Body of pancreas (tissue), 4 donors: Measurements from ENCODE around the gene ADAP2.

Experiments
- POLR2A ChIP-seq, 3 donors: fragments of 450-650 bp; IDR thresholded peaks; one replicate each; pipeline ENCODE4 v1.6.1; 2016; ENCODE audit warnings: antibody characterized with exemption in 3 of 3, mild to moderate bottlenecking in 2 of 3
- TF ChIP-seq, protein P1 (sequence below), 7 experiments: fragments of 450-650 bp in 4 of 7; fragments of 200-600 bp in 3 of 7; sonication (generic) in 3 of 7; IDR thresholded peaks; one replicate each; pipeline ENCODE4 v1.5.1; 2016 to 2019; ENCODE audit warnings: antibody characterized with exemption in 7 of 7

DNA sequence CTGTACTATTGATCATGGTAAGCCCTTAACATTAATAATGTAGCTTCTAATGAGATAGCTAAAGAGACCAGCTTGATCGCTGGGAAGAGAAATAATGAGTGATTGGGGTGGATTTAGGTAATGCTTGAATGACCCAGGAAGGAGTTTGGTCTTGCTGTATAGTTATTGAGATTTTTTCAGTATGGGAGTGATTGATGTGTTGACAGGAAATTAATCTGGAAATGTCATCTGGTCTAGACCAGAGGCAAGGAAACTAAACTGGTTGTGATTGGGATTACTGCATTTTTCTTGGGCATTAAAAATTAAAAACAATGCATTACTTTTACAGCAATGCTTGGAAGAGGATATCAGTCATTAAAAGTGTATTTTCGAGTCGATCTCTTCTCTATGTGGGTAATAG, 27.5 kb upstream of the ADAP2 start:
- no peak for TF ChIP-seq POLR2A (IDR thresholded peaks at IDR 0.05)
- TF ChIP-seq, protein P1, sequence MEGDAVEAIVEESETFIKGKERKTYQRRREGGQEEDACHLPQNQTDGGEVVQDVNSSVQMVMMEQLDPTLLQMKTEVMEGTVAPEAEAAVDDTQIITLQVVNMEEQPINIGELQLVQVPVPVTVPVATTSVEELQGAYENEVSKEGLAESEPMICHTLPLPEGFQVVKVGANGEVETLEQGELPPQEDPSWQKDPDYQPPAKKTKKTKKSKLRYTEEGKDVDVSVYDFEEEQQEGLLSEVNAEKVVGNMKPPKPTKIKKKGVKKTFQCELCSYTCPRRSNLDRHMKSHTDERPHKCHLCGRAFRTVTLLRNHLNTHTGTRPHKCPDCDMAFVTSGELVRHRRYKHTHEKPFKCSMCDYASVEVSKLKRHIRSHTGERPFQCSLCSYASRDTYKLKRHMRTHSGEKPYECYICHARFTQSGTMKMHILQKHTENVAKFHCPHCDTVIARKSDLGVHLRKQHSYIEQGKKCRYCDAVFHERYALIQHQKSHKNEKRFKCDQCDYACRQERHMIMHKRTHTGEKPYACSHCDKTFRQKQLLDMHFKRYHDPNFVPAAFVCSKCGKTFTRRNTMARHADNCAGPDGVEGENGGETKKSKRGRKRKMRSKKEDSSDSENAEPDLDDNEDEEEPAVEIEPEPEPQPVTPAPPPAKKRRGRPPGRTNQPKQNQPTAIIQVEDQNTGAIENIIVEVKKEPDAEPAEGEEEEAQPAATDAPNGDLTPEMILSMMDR (IDR thresholded peaks at IDR 0.05), result no peak
